Upper lobe of left lung (tissue), 6 donors: ENCODE measurements around the gene NUP214. TPM values are rescaled to one million over a fixed set of nuclear protein-coding genes. Genes with fewer than 3 reads are reported as not detected.

Experiments used
- ATAC-seq, 2 donors: fragments of 200-7000 bp; cut with Tn5 transposase; one replicate each; pipeline ENCODE4 v1.9.1; 2022; ENCODE audit warnings: mild to moderate bottlenecking in 2 of 2, moderate library complexity in 2 of 2; ENCODE audit not compliant: low FRiP score in 2 of 2
- DNase-seq, 2 donors: peaks; one replicate each; pipeline ENCODE4 v3.0.0-alpha.2; 2019 to 2020
- H3K27ac ChIP-seq, 4 donors: fragments of 200-600 bp; sonication (generic); one replicate each; pipeline ENCODE4 v1.5.1; 2016 to 2019
- H3K27me3 ChIP-seq, 4 donors: fragments of 200-600 bp; sonication (generic); one replicate each; pipeline ENCODE4 v1.5.1; 2017 to 2019
- H3K36me3 ChIP-seq, 4 donors: fragments of 200-600 bp; sonication (generic); one replicate each; pipeline ENCODE4 v1.5.1; 2016 to 2019
- H3K4me1 ChIP-seq, 4 donors: fragments of 200-600 bp; sonication (generic); one replicate each; pipeline ENCODE4 v1.5.1; 2018 to 2019
- H3K4me3 ChIP-seq, 4 donors: fragments of 200-600 bp; sonication (generic); one replicate each; pipeline ENCODE4 v1.5.1; 2017 to 2019; ENCODE audit warnings: mild to moderate bottlenecking in 2 of 4, moderate library complexity in 1 of 4
- H3K9me3 ChIP-seq, 4 donors: fragments of 200-600 bp; sonication (generic); one replicate each; pipeline ENCODE4 v1.5.1; 2018 to 2019
- EP300 ChIP-seq, 4 donors: sonication (generic); formaldehyde crosslinking; IDR thresholded peaks; one replicate each; pipeline ENCODE4 v1.5.1; 2017; ENCODE audit warnings: antibody characterized with exemption in 4 of 4, control low read depth in 2 of 4
- POLR2A ChIP-seq, 4 donors: fragments of 450-650 bp; IDR thresholded peaks; one replicate each; pipeline ENCODE4 v1.5.1; 2016 to 2017; ENCODE audit warnings: antibody characterized with exemption in 4 of 4, mild to moderate bottlenecking in 2 of 4
- POLR2AphosphoS5 ChIP-seq, 2 donors: sonication (generic); formaldehyde crosslinking; IDR thresholded peaks; one replicate each; pipeline ENCODE4 v1.5.1; 2017; ENCODE audit warnings: antibody characterized with exemption in 2 of 2
- WGBS, 2 donors: methylation state at CpG; one replicate each; pipeline ENCODE4 v1.1.5; 2017 to 2018; 5-methylcytosine and 5-hydroxymethylcytosine counted together
- total RNA-seq, 6 donors: library from RNA; depleted of rRNA in 4 of 6; stranded (reverse); fragments of >200 nt in 4 of 6; gene quantifications; one replicate each; pipeline versions ENCODE4 v1.1.0 to v1.2.1, GENCODE V29; 2016 to 2021
- TF ChIP-seq, protein P1 (sequence below), 6 experiments: fragments of 450-650 bp in 4 of 6; fragments of 200-600 bp in 2 of 6; sonication (generic) in 2 of 6; IDR thresholded peaks; one replicate each; pipeline ENCODE4 v1.5.1; 2016 to 2019; ENCODE audit warnings: antibody characterized with exemption in 6 of 6
- donor health status: DM: no; HTN: no; CAD: no; lungs with moderate emphysema.
- donor health status: DM: no; HTN: yes; CAD: no; lungs with severe emphysema.

The NUP214 gene
- total RNA-seq, 6 donors from 2014 or later, result 35.3 to 113 (median 44.3) TPM

DNA sequence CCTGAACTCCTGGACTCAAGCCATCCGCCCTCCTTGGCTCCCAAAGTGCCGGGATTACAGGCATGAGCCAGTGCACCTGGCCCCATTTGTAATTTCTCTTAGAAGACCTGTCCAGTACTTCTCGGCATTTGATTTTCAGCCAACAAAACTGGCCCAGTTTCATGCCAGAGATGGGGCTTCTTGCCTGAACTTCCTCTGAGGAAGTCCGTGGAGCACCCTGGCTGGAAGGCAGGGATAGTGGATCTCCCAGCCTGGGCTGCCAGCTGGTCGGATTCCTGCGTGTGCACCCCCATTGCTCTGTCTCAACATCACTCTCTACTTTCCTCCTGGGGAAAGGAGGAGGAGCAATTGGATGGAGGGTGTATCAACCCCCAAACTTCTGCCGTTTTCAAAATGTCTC lies 111.9 kb downstream of the NUP214 start:
- Histone ChIP-seq H3K4me3 (peak overlapping the region in 1 of 4 donors; percentile 9), H3K36me3 (peaks cover 4 to 27% (median 24%) of the 10 kb centered on the region in 4 donors), H3K27me3 (no peaks in the 10 kb centered on the region), H3K9me3 (no peaks in the 10 kb centered on the region), H3K4me1 (peaks cover 20 to 28% (median 25%) of the 10 kb centered on the region in 4 donors), H3K27ac (peak overlapping the region in 3 of 4 donors; percentile 73 to 77 (median 76))
- DNase-seq (no peak), ATAC-seq (no peak)
- WGBS, 2 donors, result 40 to 55% methylated on average over 7 of the region's 7 CpGs
- no peak for TF ChIP-seq POLR2A (IDR thresholded peaks at IDR 0.05)
- TF ChIP-seq, protein P1, sequence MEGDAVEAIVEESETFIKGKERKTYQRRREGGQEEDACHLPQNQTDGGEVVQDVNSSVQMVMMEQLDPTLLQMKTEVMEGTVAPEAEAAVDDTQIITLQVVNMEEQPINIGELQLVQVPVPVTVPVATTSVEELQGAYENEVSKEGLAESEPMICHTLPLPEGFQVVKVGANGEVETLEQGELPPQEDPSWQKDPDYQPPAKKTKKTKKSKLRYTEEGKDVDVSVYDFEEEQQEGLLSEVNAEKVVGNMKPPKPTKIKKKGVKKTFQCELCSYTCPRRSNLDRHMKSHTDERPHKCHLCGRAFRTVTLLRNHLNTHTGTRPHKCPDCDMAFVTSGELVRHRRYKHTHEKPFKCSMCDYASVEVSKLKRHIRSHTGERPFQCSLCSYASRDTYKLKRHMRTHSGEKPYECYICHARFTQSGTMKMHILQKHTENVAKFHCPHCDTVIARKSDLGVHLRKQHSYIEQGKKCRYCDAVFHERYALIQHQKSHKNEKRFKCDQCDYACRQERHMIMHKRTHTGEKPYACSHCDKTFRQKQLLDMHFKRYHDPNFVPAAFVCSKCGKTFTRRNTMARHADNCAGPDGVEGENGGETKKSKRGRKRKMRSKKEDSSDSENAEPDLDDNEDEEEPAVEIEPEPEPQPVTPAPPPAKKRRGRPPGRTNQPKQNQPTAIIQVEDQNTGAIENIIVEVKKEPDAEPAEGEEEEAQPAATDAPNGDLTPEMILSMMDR (IDR thresholded peaks at IDR 0.05), result no peak
- no peak for TF ChIP-seq EP300 (IDR thresholded peaks at IDR 0.05)
- TF ChIP-seq POLR2AphosphoS5 (IDR thresholded peaks at IDR 0.05), result no peak

DNA sequence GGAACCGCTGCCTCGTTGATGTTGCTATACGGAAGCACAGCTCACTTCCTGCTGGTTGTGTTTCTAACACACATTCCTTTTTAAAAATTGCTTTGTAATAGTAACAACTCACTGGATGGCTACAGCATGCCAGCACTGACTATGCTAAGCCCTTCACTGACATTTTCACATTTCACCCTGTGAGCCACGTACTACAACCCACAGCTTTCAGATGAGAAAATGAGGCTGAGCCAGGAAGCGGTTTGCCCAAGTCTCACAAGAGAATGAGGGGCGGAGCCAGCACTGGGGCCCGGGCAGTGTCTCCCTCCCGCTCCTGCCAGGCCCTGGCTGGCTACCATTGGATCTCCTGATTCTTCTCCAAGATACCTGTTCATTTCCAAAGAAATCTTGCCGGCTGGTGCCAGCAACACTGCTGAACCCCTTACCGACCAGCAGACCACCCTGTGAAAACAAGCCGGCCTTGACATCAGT lies 112.6 kb downstream of the NUP214 start:
- ATAC-seq (peak; percentile 74 to 82), DNase-seq (peak; percentile 83 to 84)
- TF ChIP-seq, protein P1 (IDR thresholded peaks at IDR 0.05), result no peak
- TF ChIP-seq POLR2AphosphoS5 (IDR thresholded peaks at IDR 0.05) (peak; percentile 46 to 53), EP300 (IDR thresholded peaks at IDR 0.05) (no peak), POLR2A (IDR thresholded peaks at IDR 0.05) (peak in 1 of 4 donors; percentile 47)
- Histone ChIP-seq H3K4me3 (peak overlapping the region in 2 of 4 donors; percentile 9), H3K27ac (peak overlapping the region; percentile 57 to 77 (median 74)), H3K9me3 (no peaks in the 10 kb centered on the region), H3K4me1 (peaks cover 20 to 28% (median 25%) of the 10 kb centered on the region in 4 donors), H3K36me3 (peaks cover 4 to 21% (median 19%) of the 10 kb centered on the region in 4 donors), H3K27me3 (no peaks in the 10 kb centered on the region)
- 8 to 12% methylated on average over 10 to 11 of the region's 11 CpGs for WGBS, 2 donors

DNA sequence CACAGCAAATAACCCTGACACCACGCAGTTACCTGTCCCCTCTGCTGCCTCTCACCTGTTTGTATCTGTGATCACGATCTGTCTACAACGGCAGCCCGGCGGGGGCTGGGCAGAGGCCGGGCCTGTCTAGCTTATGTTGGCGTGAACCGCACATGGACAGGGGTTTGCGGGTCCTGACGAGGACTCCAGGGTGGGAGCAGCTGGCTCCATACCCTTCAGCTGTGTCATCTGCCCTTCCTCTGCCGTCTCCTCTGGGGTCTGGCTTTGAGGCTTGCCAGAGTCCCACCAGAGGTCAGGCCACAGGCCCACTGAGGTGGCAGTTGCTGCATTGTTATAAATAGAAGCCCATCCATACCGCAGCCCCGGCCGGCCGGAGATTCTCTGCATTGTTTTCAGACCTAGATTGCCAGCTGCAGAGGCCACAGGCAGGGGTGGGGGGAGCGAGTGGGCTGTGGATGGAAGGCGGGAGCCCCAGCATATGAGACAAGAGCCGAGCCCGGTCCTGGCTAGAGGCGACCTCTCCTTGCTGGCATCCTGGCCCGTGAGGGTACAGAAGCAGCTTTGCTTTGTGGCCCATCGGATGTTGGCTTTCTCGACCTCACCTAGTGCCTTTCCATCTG lies 113.1 kb downstream of the NUP214 start:
- Histone ChIP-seq H3K27me3 (no peaks in the 10 kb centered on the region), H3K36me3 (peaks cover 1 to 21% (median 14%) of the 10 kb centered on the region in 4 donors), H3K9me3 (no peaks in the 10 kb centered on the region), H3K27ac (peak overlapping the region; percentile 57 to 77 (median 74)), H3K4me3 (peak overlapping the region in 2 of 4 donors; percentile 9), H3K4me1 (peaks cover 20 to 28% (median 25%) of the 10 kb centered on the region in 4 donors)
- 35 to 44% methylated on average over 22 to 23 of the region's 23 CpGs for WGBS, 2 donors
- ATAC-seq (no peak), DNase-seq (peak in 1 of 2 donors; percentile 82)
- TF ChIP-seq, protein P1 (IDR thresholded peaks at IDR 0.05), result no peak
- TF ChIP-seq POLR2AphosphoS5 (IDR thresholded peaks at IDR 0.05), result no peak
- TF ChIP-seq POLR2A (IDR thresholded peaks at IDR 0.05), result no peak
- no peak for TF ChIP-seq EP300 (IDR thresholded peaks at IDR 0.05)

DNA sequence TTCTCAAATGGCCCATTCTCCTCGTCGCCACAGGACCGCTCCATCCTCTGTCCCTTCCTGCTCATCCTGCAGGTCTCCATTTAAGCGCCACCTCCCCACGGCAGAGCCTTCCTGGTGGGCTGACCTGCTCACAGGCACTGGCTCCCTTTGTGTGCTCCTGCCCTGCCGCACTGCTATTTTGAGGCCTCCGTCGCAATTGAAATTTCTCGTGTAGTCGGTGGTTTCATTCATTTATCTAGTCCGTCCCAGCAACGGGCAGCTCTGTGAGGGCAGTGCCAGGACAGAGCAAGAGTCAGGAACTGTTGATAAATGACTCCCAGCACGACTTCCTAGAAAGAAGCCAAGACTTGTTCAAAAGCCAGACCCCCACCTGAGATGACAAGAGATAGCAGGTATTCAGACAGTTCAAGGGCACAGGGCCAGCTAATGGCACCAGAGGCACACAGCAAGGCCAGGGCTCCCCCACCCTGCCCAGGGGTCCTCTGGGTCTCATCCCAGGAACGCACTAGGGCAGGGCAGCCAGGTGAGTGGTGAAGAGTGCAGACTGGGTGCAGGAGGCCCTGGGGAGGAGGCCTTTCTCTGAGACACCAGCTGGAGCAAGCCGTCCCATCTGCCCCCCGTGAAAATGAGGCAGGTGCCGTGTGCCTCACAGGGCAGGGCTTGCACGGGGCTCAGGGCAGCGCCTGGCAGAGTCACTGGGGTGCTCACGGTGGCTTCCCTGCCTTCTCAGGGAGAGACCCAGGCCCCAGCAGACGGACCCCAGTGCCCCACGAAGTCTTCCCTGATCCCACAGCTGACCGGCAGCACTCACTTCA lies 114.0 kb downstream of the NUP214 start:
- ATAC-seq (no peak), DNase-seq (no peak)
- WGBS, 2 donors, result 78 to 84% methylated on average over 18 to 20 of the region's 23 CpGs
- Histone ChIP-seq H3K27ac (peak overlapping the region in 1 of 4 donors; percentile 73), H3K9me3 (no peaks in the 10 kb centered on the region), H3K27me3 (no peaks in the 10 kb centered on the region), H3K4me3 (no peak overlapping the region), H3K36me3 (peaks cover 0 to 13% (median 5%) of the 10 kb centered on the region in 4 donors), H3K4me1 (peaks cover 20 to 28% (median 25%) of the 10 kb centered on the region in 4 donors)
- TF ChIP-seq, protein P1 (IDR thresholded peaks at IDR 0.05), result no peak
- no peak for TF ChIP-seq EP300 (IDR thresholded peaks at IDR 0.05)
